SU-DHL-6 (cell line): ENCODE results near the gene CHMP4B.

Experiments used
- CTCF ChIP-seq: fragments of 200-600 bp; sonication (generic); IDR thresholded peaks from one replicate; pipeline ENCODE4 v1.5.1; 2017; ENCODE audit warnings: antibody characterized with exemption, mild to moderate bottlenecking, low read length, moderate library complexity; ENCODE audit not compliant: insufficient read depth, poor library complexity, severe bottlenecking
- EZH2phosphoT487 ChIP-seq: fragments of 200-600 bp; sonication (generic), shearing (Covaris generic); conservative IDR thresholded peaks from 2 replicates; pipeline ENCODE4 v1.6.1; 2018; ENCODE audit warnings: mild to moderate bottlenecking, antibody characterized with exemption, low read length, moderate library complexity, mixed read lengths

GRCh38 chr20:33875534-33876026 is 64.4 kb downstream of the CHMP4B start:
- no peak for TF ChIP-seq CTCF
- no peak for TF ChIP-seq EZH2phosphoT487
